ENCODE data around the gene MAML2. TPM values are rescaled to one million over a fixed set of nuclear protein-coding genes. Genes with fewer than 3 reads are reported as not detected.
A peak's percentile ranks its signal among the peaks of the same experiment; 100 is the strongest.

MAML2 gene
- total and polyA plus RNA-seq, 9 of the 15 experiments (the other 6 are each of a cell fraction or from before 2014, with no cell fraction given), result 0.79 to 6.8 (median 4.8) TPM

- Histone ChIP-seq H3K36me3 (ENCODE audit: control insufficient read depth, insufficient read depth, low read length) (peaks cover 21% of the 10 kb centered on the region; the same call in 2 of the 3 replicates), H3K9ac (ENCODE audit: insufficient read depth in 1 of 2, low read depth in 2 of 2, low read length in 2 of 2) (no peak overlapping the region), H3K4me3 (no peak overlapping the region), H2AFZ (ENCODE audit: low read depth, low read length) (no peak overlapping the region), H3K79me2 (ENCODE audit: control insufficient read depth, insufficient read depth, low read length) (no peaks in the 10 kb centered on the region), H3K9me1 (ENCODE audit: control insufficient read depth, insufficient read depth, low read length) (no peaks in the 10 kb centered on the region), H3K27ac (ENCODE audit: extremely low read depth, low read depth, low read length) (no peak overlapping the region), H3K4me2 (ENCODE audit: insufficient read depth, low read length) (no peak overlapping the region), H3K4me1 (replicated peaks in 1 of 2; ENCODE audit: control insufficient read depth in 2 of 2, insufficient read depth in 2 of 2, low read length in 2 of 2) (peaks cover 0 to 16% of the 10 kb centered on the region in 2 experiments; a peak in 3 of 5 replicates), H3K9me3 (replicated peaks; ENCODE audit: control insufficient read depth, insufficient read depth, low read depth, low read length) (no peaks in the 10 kb centered on the region), H3K27me3 (ENCODE audit: control insufficient read depth in 2 of 2, insufficient read depth in 2 of 2, low read length in 2 of 2) (no peaks in the 10 kb centered on the region), H4K20me1 (replicated peaks; ENCODE audit: control insufficient read depth, insufficient read depth, low read length) (no peaks in the 10 kb centered on the region)
- ATAC-seq, result peak; percentile 55; the same call in 2 of the 3 replicates
- intact Hi-C loops (cut with micrococcal nuclease) (no loop called here), in situ Hi-C loops (cut with MboI) (no loop called here)
- BruUV-seq (replicated peaks), result no TSS peak
- ChIA-PET POLR2A (interaction anchor here (0.6 to 1.2 kb wide), 2 partner anchors 11 to 37 kb away, joined by 3 read pairs; no protein-coding TSS in a partner anchor), CTCF (ENCODE audit: low intra/inter-chr PET ratio) (no interaction called here)
- TF ChIP-seq XRCC4 (IDR thresholded peaks at IDR 0.05; ENCODE audit: extremely low read depth, insufficient read depth, insufficient read length) (no peak), SRSF3 (IDR thresholded peaks at IDR 0.05; ENCODE audit: insufficient read depth, low read length) (no peak), JUND (IDR thresholded peaks at IDR 0.05; ENCODE audit: borderline replicate concordance, low read depth, low read length) (peak; percentile 13; the same call in 1 of the 2 replicates), JUND (tag; IDR thresholded peaks at IDR 0.05; ENCODE audit: borderline replicate concordance, low read depth, low read length) (no peak), FOSL1 (tag; conservative IDR thresholded peaks at IDR 0.05) (peak; percentile 54), ZBTB5 (IDR thresholded peaks at IDR 0.05) (no peak), PATZ1 (CRISPR knock-in tag; IDR thresholded peaks at IDR 0.05; ENCODE audit: borderline replicate concordance) (no peak)
- TF ChIP-seq, protein P1, sequence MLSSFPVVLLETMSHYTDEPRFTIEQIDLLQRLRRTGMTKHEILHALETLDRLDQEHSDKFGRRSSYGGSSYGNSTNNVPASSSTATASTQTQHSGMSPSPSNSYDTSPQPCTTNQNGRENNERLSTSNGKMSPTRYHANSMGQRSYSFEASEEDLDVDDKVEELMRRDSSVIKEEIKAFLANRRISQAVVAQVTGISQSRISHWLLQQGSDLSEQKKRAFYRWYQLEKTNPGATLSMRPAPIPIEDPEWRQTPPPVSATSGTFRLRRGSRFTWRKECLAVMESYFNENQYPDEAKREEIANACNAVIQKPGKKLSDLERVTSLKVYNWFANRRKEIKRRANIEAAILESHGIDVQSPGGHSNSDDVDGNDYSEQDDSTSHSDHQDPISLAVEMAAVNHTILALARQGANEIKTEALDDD (IDR thresholded peaks at IDR 0.05), result peak; percentile 53
- DNase-seq (ENCODE audit: extremely low read depth in 1 of 4, low spot score in 3 of 4), result peak in 1 of 4 experiments; percentile 22
- 0% methylated on average over 1 of the region's 1 CpG for WGBS (ENCODE audit: insufficient coverage, low coverage, missing lambda C conversion rate)
- FAIRE-seq, result no peak
These were observed 23.0 kb upstream of the MAML2 start for GRCh38 chr11:96366024-96366423.

All from K562 (cell line).